SK-N-SH treated with all-trans-retinoic acid at 6 μM for 48 hours (cell line): Measurements from ENCODE around the gene CARS1.

ENCODE experiments used
- ATAC-seq: fragments of 200-7000 bp; cut with Tn5 transposase; 3 replicates; pipeline ENCODE4 v1.9.1; 2020; ENCODE audit warnings: mild to moderate bottlenecking, moderate library complexity
- BACH2 ChIP-seq: fragments of 250-450 bp; sonication (Bioruptor Pico); IDR thresholded peaks from 2 replicates; pipeline ENCODE4 v1.9.0; 2021; ENCODE audit warnings: mild to moderate bottlenecking, borderline replicate concordance
- CREB5 ChIP-seq: fragments of 250-450 bp; sonication (Bioruptor Pico); IDR thresholded peaks from 2 replicates; pipeline ENCODE4 v1.5.1; 2020; ENCODE audit warnings: low read depth, mild to moderate bottlenecking, moderate library complexity
- CSDC2 ChIP-seq: fragments of 250-450 bp; sonication (Bioruptor Pico); IDR thresholded peaks from 2 replicates; pipeline ENCODE4 v1.5.0; 2020; ENCODE audit warnings: mild to moderate bottlenecking, moderate library complexity
- CSRNP3 ChIP-seq: fragments of 250-450 bp; sonication (Bioruptor Pico); IDR thresholded peaks from 2 replicates; pipeline ENCODE4 v1.5.1; 2021; ENCODE audit warnings: mild to moderate bottlenecking, moderate library complexity
- GLIS3 ChIP-seq: fragments of 250-450 bp; sonication (Bioruptor Pico); IDR thresholded peaks from 2 replicates; pipeline ENCODE4 v1.5.0; 2020; ENCODE audit warnings: mild to moderate bottlenecking, moderate library complexity
- OSR1 ChIP-seq: fragments of 250-450 bp; sonication (Bioruptor Pico); IDR thresholded peaks from 2 replicates; pipeline ENCODE4 v1.8.0; 2022; ENCODE audit warnings: moderate library complexity, mild to moderate bottlenecking, inconsistent platforms
- PATZ1 ChIP-seq: fragments of 250-450 bp; sonication (Bioruptor Pico); IDR thresholded peaks from 2 replicates; pipeline ENCODE4 v1.8.0; 2020; ENCODE audit warnings: mild to moderate bottlenecking, moderate library complexity, borderline replicate concordance
- POU6F1 ChIP-seq: fragments of 250-450 bp; sonication (Bioruptor Pico); IDR thresholded peaks from 2 replicates; pipeline ENCODE4 v1.8.0; 2021; ENCODE audit warnings: low read depth, mild to moderate bottlenecking, moderate library complexity, borderline replicate concordance
- PPARA ChIP-seq: fragments of 250-450 bp; sonication (Bioruptor Pico); IDR thresholded peaks from 2 replicates; pipeline ENCODE4 v1.5.0; 2020; ENCODE audit warnings: mild to moderate bottlenecking, borderline replicate concordance
- RARB ChIP-seq: fragments of 250-450 bp; sonication (Bioruptor Pico); IDR thresholded peaks from 2 replicates; pipeline ENCODE4 v1.8.0; 2021; ENCODE audit warnings: mild to moderate bottlenecking, moderate library complexity
- SNAI2 ChIP-seq: fragments of 250-450 bp; sonication (Bioruptor Pico); IDR thresholded peaks from 2 replicates; pipeline ENCODE4 v1.5.0; 2020; ENCODE audit warnings: mild to moderate bottlenecking, moderate library complexity
- TCF4 ChIP-seq: fragments of 250-450 bp; sonication (Bioruptor Pico); IDR thresholded peaks from 2 replicates; pipeline ENCODE4 v1.8.0; 2021; ENCODE audit warnings: mild to moderate bottlenecking, moderate library complexity, borderline replicate concordance
- TOX ChIP-seq: fragments of 250-450 bp; sonication (Bioruptor Pico); IDR thresholded peaks from 2 replicates; pipeline ENCODE4 v1.8.0; 2021; ENCODE audit warnings: mild to moderate bottlenecking, moderate library complexity, borderline replicate concordance
- TSHZ2 ChIP-seq: fragments of 250-450 bp; sonication (Bioruptor Pico); IDR thresholded peaks from 2 replicates; pipeline ENCODE4 v1.5.0; 2020; ENCODE audit warnings: mild to moderate bottlenecking, moderate library complexity
- ZC3H10 ChIP-seq: fragments of 250-450 bp; sonication (Bioruptor Pico); IDR thresholded peaks from 2 replicates; pipeline ENCODE4 v1.5.1; 2021; ENCODE audit warnings: mild to moderate bottlenecking, moderate library complexity
- ZFP3 ChIP-seq: fragments of 250-450 bp; sonication (Bioruptor Pico); IDR thresholded peaks from 2 replicates; pipeline ENCODE4 v1.5.0; 2020; ENCODE audit warnings: mild to moderate bottlenecking, moderate library complexity
- ZFP30 ChIP-seq: fragments of 450-650 bp; formaldehyde crosslinking; IDR thresholded peaks from 2 replicates; pipeline ENCODE4 v1.5.0; 2022; ENCODE audit warnings: mild to moderate bottlenecking, moderate library complexity
- ZNF565 ChIP-seq: fragments of 450-650 bp; formaldehyde crosslinking; conservative IDR thresholded peaks from 2 replicates; pipeline ENCODE4 v1.5.0; 2020; ENCODE audit warnings: low read depth, mild to moderate bottlenecking, moderate library complexity
- ZNF70 ChIP-seq: fragments of 450-650 bp; formaldehyde crosslinking; IDR thresholded peaks from 2 replicates; pipeline ENCODE4 v1.5.0; 2020; ENCODE audit warnings: mild to moderate bottlenecking, moderate library complexity
- ZNF8 ChIP-seq: fragments of 450-650 bp; formaldehyde crosslinking; IDR thresholded peaks from 2 replicates; pipeline ENCODE4 v1.5.0; 2020; ENCODE audit warnings: mild to moderate bottlenecking, moderate library complexity

Gene CARS1

GRCh38 chr11:2987881-2988861, 69.1 kb downstream of the CARS1 start:
- ATAC-seq, result no peak
- TF ChIP-seq CREB5 (CRISPR knock-in tag) (no peak), ZFP30 (CRISPR knock-in tag) (no peak)

GRCh38 chr11:2983908-2984307, 73.3 kb downstream of the CARS1 start:
- ATAC-seq, result no peak
- TF ChIP-seq PATZ1, result no peak
- TF ChIP-seq CSDC2, result no peak
- TF ChIP-seq SNAI2 (CRISPR knock-in tag), result no peak
- no peak for TF ChIP-seq POU6F1
- no peak for TF ChIP-seq TCF4 (CRISPR knock-in tag)
- TF ChIP-seq, all 23 proteins: peak for 0

GRCh38 chr11:2982214-2982613, 75.0 kb downstream of the CARS1 start:
- no peak for ATAC-seq
- TF ChIP-seq ZNF70 (CRISPR knock-in tag) (no peak), POU6F1 (no peak), TSHZ2 (CRISPR knock-in tag) (no peak), CSRNP3 (CRISPR knock-in tag) (no peak), TOX (CRISPR knock-in tag) (no peak), BACH2 (CRISPR knock-in tag) (no peak), ZNF565 (no peak), OSR1 (no peak), TCF4 (CRISPR knock-in tag) (no peak), RARB (CRISPR knock-in tag) (no peak), ZFP3 (CRISPR knock-in tag) (no peak)

- no peak for ATAC-seq
- TF ChIP-seq PATZ1 (no peak), BACH2 (CRISPR knock-in tag) (no peak), ZC3H10 (CRISPR knock-in tag) (no peak), GLIS3 (CRISPR knock-in tag) (no peak), ZNF8 (no peak), TOX (CRISPR knock-in tag) (no peak), SNAI2 (CRISPR knock-in tag) (no peak), ZFP30 (CRISPR knock-in tag) (no peak), POU6F1 (no peak), PPARA (no peak), ZNF565 (no peak), ZFP3 (CRISPR knock-in tag) (no peak)
Observed at GRCh38 chr11:2981130-2981529, 76.1 kb downstream of the CARS1 start.
